Activated naive CD4-positive, alpha-beta T cell treated with anti-CD3 and anti-CD28 coated beads, Interleukin-2, amount 50 U/mL, for 72 hours (primary cell): Measurements from ENCODE around the gene CHRND. TPM values are rescaled to one million over a fixed set of nuclear protein-coding genes. Genes with fewer than 3 reads are reported as not detected.

ENCODE experiments used
- total RNA-seq, 2 donors: library from RNA; stranded (reverse); gene quantifications; one replicate each; pipeline ENCODE4 v1.2.3, GENCODE V29; 2022

Gene CHRND
- total RNA-seq, 2 donors from 2014 or later = not detected

Other genes starting within 250 kb of the CHRND start
- gene ALPP, start 147.4 kb upstream of the CHRND start, total RNA-seq = under 1 TPM; 0.16 to 0.53 TPM
- not detected for gene ALPG, start 119.3 kb upstream of the CHRND start, total RNA-seq
- gene ALPI, start 70.0 kb upstream of the CHRND start, total RNA-seq = not detected
- gene ECEL1, start 38.3 kb upstream of the CHRND start, total RNA-seq = not detected
- not detected for gene PRSS56, start 5.8 kb upstream of the CHRND start, total RNA-seq
- not detected for gene CHRNG, start 13.5 kb downstream of the CHRND start, total RNA-seq
- gene TIGD1, start 24.4 kb downstream of the CHRND start, total RNA-seq = 1 to 10 TPM; 6.8 to 7.3 TPM
- 10 to 100 TPM; 54.0 to 62.0 TPM for gene EIF4E2, start 24.5 kb downstream of the CHRND start, total RNA-seq
- 1 to 10 TPM in 1 of 2 donors, under 1 TPM in 1; 0.29 to 2.4 TPM for gene EFHD1, start 107.4 kb downstream of the CHRND start, total RNA-seq
- gene GIGYF2, start 171.2 kb downstream of the CHRND start, total RNA-seq = 10 to 100 TPM; 63.4 to 64.7 TPM